Activated T-cell treated with anti-CD3 and anti-CD28 coated beads, Interleukin-2, amount 50 U/mL, for 48 hours (primary cell): ENCODE data around the gene ICE1.

ENCODE experiments used
- DNase-seq, 2 experiments: peaks; one replicate each; pipeline ENCODE4 v3.0.0-alpha.2; 2020

The ICE1 gene

DNA sequence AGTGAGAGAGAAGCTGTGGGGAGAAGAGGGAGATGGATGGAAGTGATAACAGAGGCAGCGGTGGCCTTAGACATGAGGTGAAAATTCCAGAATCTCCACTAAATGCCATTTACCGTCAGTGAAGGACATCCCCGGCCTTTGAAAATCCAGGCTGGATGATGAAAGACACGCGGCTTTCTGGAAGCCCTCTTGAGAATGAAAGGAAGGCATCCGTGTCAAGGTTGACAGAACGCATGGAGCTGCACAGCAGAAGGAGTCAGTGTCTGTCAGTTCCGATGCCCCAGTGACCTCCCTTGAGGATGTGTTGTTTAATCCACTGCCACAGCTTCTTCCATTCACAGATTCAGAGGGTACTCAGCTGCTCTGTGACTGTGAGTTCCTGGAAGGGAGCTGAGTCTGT lies 114.9 kb downstream of the ICE1 start:
- DNase-seq = no peak

DNA sequence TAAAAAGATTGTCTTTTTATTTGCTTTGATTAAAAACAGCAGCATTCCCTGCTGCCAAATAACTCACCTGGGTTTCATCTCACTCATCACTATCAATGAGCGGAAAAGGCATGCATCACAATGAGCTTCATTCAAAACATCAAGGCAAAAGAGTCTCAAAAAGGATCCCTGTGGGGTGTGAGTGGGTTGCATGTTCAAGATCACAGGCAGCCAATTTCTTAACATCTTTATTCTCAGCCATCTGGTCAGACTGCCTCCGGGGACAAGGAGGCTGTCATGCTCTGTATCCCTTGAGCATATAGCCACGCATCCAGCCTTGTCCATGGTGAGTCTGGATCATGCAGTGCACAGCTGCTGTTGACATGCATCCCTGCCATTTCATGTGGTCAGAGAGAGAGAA lies 117.1 kb downstream of the ICE1 start:
- DNase-seq = no peak
